ENCODE measurements around the gene ZC3H10.

DNA sequence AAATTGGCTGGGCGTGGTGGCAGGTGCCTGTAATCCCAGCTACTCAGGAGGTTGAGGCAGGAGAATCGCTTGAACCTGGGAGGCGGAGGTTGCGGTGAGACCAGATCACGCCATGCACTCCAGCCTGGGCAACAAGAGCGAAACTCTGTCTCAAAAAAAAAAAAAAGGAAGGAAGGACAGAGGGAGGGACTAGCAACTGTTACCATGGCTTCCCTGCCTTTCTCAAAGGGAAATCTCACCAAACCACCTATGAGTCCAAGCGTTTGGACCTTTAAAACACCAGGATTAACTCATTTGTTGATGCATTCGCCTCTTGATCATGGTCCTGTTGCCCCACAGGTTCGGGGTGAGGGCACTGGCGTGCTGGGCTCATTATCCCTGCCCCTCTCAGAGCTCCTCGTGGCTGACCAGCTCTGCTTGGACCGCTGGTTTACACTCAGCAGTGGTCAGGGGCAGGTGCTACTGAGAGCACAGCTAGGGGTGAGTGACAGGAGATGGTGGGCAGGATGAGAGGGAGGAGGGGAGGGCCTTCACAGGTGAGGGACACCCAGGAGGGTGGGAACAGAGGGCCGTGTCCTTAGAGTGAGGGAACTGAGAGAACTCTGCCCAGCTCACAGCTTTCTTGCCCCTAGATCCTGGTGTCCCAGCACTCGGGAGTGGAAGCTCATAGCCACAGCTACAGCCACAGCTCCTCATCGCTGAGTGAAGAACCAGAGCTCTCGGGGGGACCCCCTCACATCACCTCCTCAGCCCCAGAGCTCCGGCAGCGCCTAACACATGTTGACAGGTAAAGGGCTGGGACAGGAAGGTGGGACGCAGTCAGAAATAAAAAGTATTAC lies 24.1 kb downstream of the ZC3H10 start:
- TF ChIP-seq, protein P1, sequence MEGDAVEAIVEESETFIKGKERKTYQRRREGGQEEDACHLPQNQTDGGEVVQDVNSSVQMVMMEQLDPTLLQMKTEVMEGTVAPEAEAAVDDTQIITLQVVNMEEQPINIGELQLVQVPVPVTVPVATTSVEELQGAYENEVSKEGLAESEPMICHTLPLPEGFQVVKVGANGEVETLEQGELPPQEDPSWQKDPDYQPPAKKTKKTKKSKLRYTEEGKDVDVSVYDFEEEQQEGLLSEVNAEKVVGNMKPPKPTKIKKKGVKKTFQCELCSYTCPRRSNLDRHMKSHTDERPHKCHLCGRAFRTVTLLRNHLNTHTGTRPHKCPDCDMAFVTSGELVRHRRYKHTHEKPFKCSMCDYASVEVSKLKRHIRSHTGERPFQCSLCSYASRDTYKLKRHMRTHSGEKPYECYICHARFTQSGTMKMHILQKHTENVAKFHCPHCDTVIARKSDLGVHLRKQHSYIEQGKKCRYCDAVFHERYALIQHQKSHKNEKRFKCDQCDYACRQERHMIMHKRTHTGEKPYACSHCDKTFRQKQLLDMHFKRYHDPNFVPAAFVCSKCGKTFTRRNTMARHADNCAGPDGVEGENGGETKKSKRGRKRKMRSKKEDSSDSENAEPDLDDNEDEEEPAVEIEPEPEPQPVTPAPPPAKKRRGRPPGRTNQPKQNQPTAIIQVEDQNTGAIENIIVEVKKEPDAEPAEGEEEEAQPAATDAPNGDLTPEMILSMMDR (conservative IDR thresholded peaks at IDR 0.05; ENCODE audit: low read length), result no peak
- TF ChIP-seq EZH2phosphoT487 (IDR thresholded peaks at IDR 0.05; ENCODE audit: borderline replicate concordance, low read depth, low read length), result no peak

Measured in OCI-LY7 (cell line).